Measurements from ENCODE around the gene DHRS3. TPM values are rescaled to one million over a fixed set of nuclear protein-coding genes. Genes with fewer than 3 reads are reported as not detected.

The DHRS3 gene
- total RNA-seq, 1 donor: 161 TPM

DNA sequence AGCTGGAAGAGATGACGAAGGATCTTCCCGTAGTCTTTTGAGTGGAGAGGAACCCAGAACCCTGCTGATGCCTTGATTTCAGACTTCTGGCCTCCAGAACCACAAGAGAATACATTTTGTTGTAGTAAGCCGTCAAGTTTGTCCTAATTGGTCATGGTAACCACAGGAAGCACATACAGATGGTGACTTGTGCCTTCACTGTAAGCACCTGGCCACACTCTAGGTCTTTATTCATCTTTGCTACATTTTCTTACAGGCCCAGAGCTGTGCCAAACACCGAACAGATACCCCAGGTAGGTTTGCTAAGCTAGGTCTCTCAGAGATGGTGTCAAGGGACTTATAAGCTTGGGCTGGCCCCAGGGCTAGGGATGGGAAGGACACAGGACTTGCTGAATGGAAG is 4.8 kb downstream of the DHRS3 start:
- no peak overlapping the region for H3K4me3 ChIP-seq (ENCODE audit: insufficient read depth, low read length)
- peaks cover 39% of the 10 kb centered on the region for H3K4me1 ChIP-seq (ENCODE audit: insufficient read depth, low read length)
- no peaks in the 10 kb centered on the region for H4K20me1 ChIP-seq (ENCODE audit: insufficient read depth, low read length)
- H3K4me2 ChIP-seq (ENCODE audit: insufficient read depth, low read length): no peak overlapping the region
- H3K9me3 ChIP-seq (ENCODE audit: low read depth, low read length): no peaks in the 10 kb centered on the region
- peaks cover 75% of the 10 kb centered on the region for H3K79me2 ChIP-seq (ENCODE audit: insufficient read depth, low read length)
- DNase-seq (ENCODE audit: insufficient read length, low spot score, missing footprints): no peak
- H3K27ac ChIP-seq (ENCODE audit: low read depth, low read length): no peak overlapping the region
- no peaks in the 10 kb centered on the region for H3K27me3 ChIP-seq (ENCODE audit: insufficient read depth, low read length)
- peaks cover 28% of the 10 kb centered on the region for H3K36me3 ChIP-seq (ENCODE audit: insufficient read depth, low read length)
- TF ChIP-seq, protein P1, sequence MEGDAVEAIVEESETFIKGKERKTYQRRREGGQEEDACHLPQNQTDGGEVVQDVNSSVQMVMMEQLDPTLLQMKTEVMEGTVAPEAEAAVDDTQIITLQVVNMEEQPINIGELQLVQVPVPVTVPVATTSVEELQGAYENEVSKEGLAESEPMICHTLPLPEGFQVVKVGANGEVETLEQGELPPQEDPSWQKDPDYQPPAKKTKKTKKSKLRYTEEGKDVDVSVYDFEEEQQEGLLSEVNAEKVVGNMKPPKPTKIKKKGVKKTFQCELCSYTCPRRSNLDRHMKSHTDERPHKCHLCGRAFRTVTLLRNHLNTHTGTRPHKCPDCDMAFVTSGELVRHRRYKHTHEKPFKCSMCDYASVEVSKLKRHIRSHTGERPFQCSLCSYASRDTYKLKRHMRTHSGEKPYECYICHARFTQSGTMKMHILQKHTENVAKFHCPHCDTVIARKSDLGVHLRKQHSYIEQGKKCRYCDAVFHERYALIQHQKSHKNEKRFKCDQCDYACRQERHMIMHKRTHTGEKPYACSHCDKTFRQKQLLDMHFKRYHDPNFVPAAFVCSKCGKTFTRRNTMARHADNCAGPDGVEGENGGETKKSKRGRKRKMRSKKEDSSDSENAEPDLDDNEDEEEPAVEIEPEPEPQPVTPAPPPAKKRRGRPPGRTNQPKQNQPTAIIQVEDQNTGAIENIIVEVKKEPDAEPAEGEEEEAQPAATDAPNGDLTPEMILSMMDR (IDR thresholded peaks at IDR 0.05; ENCODE audit: extremely low read depth, low read depth, low read length): no peak
- no peak overlapping the region for H2AFZ ChIP-seq (ENCODE audit: low read length)

DNA sequence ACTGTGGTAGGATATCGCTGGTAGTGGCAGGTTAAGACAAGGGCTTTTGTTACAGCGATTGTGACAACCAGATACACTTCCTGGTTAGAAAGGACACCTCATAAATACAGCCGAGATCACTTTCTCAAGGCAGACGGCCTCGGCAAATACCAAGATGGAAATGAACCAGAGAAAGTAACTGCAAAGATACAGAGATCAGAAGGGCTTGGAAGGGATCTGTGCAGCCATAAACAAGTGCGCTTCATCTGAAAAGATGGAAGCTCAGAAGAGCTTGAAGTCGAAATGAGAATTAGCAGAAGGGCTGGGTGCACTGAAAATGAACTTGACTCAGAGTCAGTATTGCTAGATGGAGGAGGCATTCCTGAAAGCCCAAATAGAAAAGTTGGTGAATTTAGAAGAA is 7.1 kb downstream of the DHRS3 start:
- no peak for DNase-seq (ENCODE audit: insufficient read length, low spot score, missing footprints)
- Histone ChIP-seq H3K27me3 (ENCODE audit: insufficient read depth, low read length) (no peaks in the 10 kb centered on the region), H2AFZ (ENCODE audit: low read length) (no peak overlapping the region), H4K20me1 (ENCODE audit: insufficient read depth, low read length) (no peaks in the 10 kb centered on the region), H3K27ac (ENCODE audit: low read depth, low read length) (no peak overlapping the region), H3K4me2 (ENCODE audit: insufficient read depth, low read length) (no peak overlapping the region), H3K9me3 (ENCODE audit: low read depth, low read length) (no peaks in the 10 kb centered on the region), H3K36me3 (ENCODE audit: insufficient read depth, low read length) (peaks cover 28% of the 10 kb centered on the region), H3K79me2 (ENCODE audit: insufficient read depth, low read length) (peaks cover 66% of the 10 kb centered on the region), H3K4me3 (ENCODE audit: insufficient read depth, low read length) (no peak overlapping the region), H3K4me1 (ENCODE audit: insufficient read depth, low read length) (peaks cover 31% of the 10 kb centered on the region)
- TF ChIP-seq, protein P1 (IDR thresholded peaks at IDR 0.05; ENCODE audit: extremely low read depth, low read depth, low read length): no peak

DNA sequence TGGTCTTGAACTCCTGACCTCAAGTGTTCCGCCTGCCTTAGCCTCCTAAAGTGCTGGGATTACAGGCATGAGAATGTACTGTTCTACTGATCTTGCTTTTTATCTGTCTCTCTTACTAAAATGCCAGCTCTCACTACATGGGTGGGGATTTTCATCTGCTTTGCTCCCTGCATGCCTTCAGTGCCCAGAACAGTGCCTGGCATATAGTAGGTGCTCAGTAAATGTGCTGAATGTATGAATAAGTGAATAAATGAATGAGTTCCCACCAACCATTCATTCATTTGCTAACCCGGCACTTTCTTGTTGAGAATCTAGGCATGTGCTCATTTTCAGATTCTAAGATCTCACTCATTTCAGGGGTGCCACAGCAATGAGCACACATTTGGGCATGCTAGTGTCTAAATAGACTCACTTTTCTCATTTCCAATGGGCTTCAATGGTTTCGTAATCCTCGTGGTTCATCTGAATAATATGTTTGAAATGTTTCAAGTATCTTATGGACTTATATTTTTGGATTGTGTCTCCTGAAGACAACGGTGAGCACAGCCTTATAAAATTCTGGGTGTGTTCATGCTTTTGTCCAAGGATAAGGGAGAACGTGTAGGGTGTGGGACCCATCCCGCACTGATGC is 7.6 kb downstream of the DHRS3 start:
- H3K79me2 ChIP-seq (ENCODE audit: insufficient read depth, low read length): peaks cover 60% of the 10 kb centered on the region
- no peaks in the 10 kb centered on the region for H3K9me3 ChIP-seq (ENCODE audit: low read depth, low read length)
- H3K4me2 ChIP-seq (ENCODE audit: insufficient read depth, low read length): no peak overlapping the region
- TF ChIP-seq, protein P1 (IDR thresholded peaks at IDR 0.05; ENCODE audit: extremely low read depth, low read depth, low read length): no peak
- peak overlapping the region; percentile 27 for H3K27ac ChIP-seq (ENCODE audit: low read depth, low read length)
- no peaks in the 10 kb centered on the region for H3K27me3 ChIP-seq (ENCODE audit: insufficient read depth, low read length)
- no peak overlapping the region for H2AFZ ChIP-seq (ENCODE audit: low read length)
- peaks cover 26% of the 10 kb centered on the region for H3K4me1 ChIP-seq (ENCODE audit: insufficient read depth, low read length)
- H4K20me1 ChIP-seq (ENCODE audit: insufficient read depth, low read length): no peaks in the 10 kb centered on the region
- peaks cover 28% of the 10 kb centered on the region for H3K36me3 ChIP-seq (ENCODE audit: insufficient read depth, low read length)
- H3K4me3 ChIP-seq (ENCODE audit: insufficient read depth, low read length): no peak overlapping the region
- DNase-seq (ENCODE audit: insufficient read length, low spot score, missing footprints): no peak

DNA sequence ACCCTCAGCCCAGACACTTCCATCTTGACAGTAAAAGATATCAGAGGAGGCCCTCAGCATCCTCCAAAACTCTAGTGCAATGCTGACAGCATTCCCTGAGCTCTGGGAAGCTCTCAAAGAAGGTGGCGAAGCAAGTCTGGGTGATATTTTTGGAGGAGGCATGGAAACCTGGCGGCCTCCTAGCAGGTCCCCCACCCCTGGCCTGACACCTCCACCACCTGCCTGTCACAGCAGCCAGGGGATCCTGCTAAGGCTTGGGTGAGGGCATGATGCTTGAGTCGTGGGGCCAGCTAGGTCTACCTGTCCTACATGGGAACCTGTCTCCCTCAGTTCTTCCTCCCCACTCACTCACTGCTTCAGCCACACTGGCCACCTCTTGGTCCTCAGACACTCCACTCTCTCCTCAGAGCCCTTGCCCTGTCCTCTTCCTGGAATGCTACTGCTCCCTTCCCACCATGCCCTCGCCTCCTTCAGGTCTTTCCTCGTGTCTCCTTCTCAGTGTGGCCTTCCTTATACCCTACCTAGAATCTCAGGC is 8.5 kb downstream of the DHRS3 start:
- no peak overlapping the region for H3K27ac ChIP-seq (ENCODE audit: low read depth, low read length)
- no peak overlapping the region for H3K4me3 ChIP-seq (ENCODE audit: insufficient read depth, low read length)
- peaks cover 28% of the 10 kb centered on the region for H3K36me3 ChIP-seq (ENCODE audit: insufficient read depth, low read length)
- H3K4me2 ChIP-seq (ENCODE audit: insufficient read depth, low read length): no peak overlapping the region
- peaks cover 23% of the 10 kb centered on the region for H3K4me1 ChIP-seq (ENCODE audit: insufficient read depth, low read length)
- H3K27me3 ChIP-seq (ENCODE audit: insufficient read depth, low read length): no peaks in the 10 kb centered on the region
- TF ChIP-seq, protein P1 (IDR thresholded peaks at IDR 0.05; ENCODE audit: extremely low read depth, low read depth, low read length): no peak
- DNase-seq (ENCODE audit: insufficient read length, low spot score, missing footprints): no peak
- peaks cover 56% of the 10 kb centered on the region for H3K79me2 ChIP-seq (ENCODE audit: insufficient read depth, low read length)
- no peaks in the 10 kb centered on the region for H3K9me3 ChIP-seq (ENCODE audit: low read depth, low read length)
- H4K20me1 ChIP-seq (ENCODE audit: insufficient read depth, low read length): no peaks in the 10 kb centered on the region
- H2AFZ ChIP-seq (ENCODE audit: low read length): no peak overlapping the region

Data from osteoblast (primary cell).